Midbrain (tissue), 1 donor: ENCODE measurements around the gene NF1.
A peak's percentile ranks its signal among the peaks of the same experiment; 100 is the strongest.
"Not testable (repeated sequence)": the region's sequence is repeated elsewhere in the genome, so short reads cannot be mapped to it uniquely, and the experiment has no call there.

ENCODE experiments used
- DNase-seq: peaks from one replicate; lab custom pipeline; 2025; lab: John Stamatoyannopoulos, UW

The NF1 gene

GRCh38 chr17:31094600-31095235 lies at the start of gene NF1:
NF1 (plus strand) TSS chr17:31094977; CDS start chr17:31095310, 333 bp downstream.
- peak; percentile 95 for DNase-seq

- not testable (repeated sequence) for DNase-seq
Observed at GRCh38 chr17:31046856-31047425, 47.8 kb upstream of the NF1 start.

- DNase-seq = no peak
Observed at GRCh38 chr17:31048142-31048541, 46.6 kb upstream of the NF1 start.

GRCh38 chr17:31048780-31049179 lies 46.0 kb upstream of the NF1 start:
- DNase-seq = no peak

- no peak for DNase-seq
Observed at GRCh38 chr17:31050948-31051347, 43.8 kb upstream of the NF1 start.

- no peak for DNase-seq
Observed at GRCh38 chr17:31051506-31051905, 43.3 kb upstream of the NF1 start.

GRCh38 chr17:31052187-31052889 lies 42.4 kb upstream of the NF1 start:
- DNase-seq = no peak

GRCh38 chr17:31053071-31053470 lies 41.7 kb upstream of the NF1 start:
- no peak for DNase-seq

GRCh38 chr17:31054761-31055160 lies 40.0 kb upstream of the NF1 start:
- no peak for DNase-seq

GRCh38 chr17:31058976-31059375 lies 35.8 kb upstream of the NF1 start:
- no peak for DNase-seq

- DNase-seq = no peak
Observed at GRCh38 chr17:31060791-31061550, 33.8 kb upstream of the NF1 start.

GRCh38 chr17:31061678-31062077 lies 33.1 kb upstream of the NF1 start:
- no peak for DNase-seq

GRCh38 chr17:31062346-31062745 lies 32.4 kb upstream of the NF1 start:
- DNase-seq = no peak

GRCh38 chr17:31064707-31065106 lies 30.1 kb upstream of the NF1 start:
- DNase-seq = no peak

GRCh38 chr17:31067691-31068184 lies 27.0 kb upstream of the NF1 start:
- no peak for DNase-seq

GRCh38 chr17:31068291-31068690 lies 26.5 kb upstream of the NF1 start:
- peak; percentile 30 for DNase-seq

GRCh38 chr17:31072186-31072585 lies 22.6 kb upstream of the NF1 start:
- no peak for DNase-seq

- DNase-seq = no peak
Observed at GRCh38 chr17:31073411-31073810, 21.4 kb upstream of the NF1 start.

GRCh38 chr17:31074772-31075555 lies 19.8 kb upstream of the NF1 start:
- no peak for DNase-seq

- DNase-seq = no peak
Observed at GRCh38 chr17:31078290-31078689, 16.5 kb upstream of the NF1 start.

- DNase-seq = no peak
Observed at GRCh38 chr17:31079731-31080130, 15.0 kb upstream of the NF1 start.

GRCh38 chr17:31085563-31085962 lies 9.2 kb upstream of the NF1 start:
- DNase-seq = no peak
